GM18870 (cell line): ENCODE results near the gene LAG3.

ENCODE experiments used
- ATAC-seq: cut with Tn5 transposase; IDR thresholded peaks from one replicate; pipeline ENCODE4 v1.9.1; 2021; ENCODE audit warnings: moderate library complexity; ENCODE audit not compliant: unreplicated experiment

The LAG3 gene

DNA sequence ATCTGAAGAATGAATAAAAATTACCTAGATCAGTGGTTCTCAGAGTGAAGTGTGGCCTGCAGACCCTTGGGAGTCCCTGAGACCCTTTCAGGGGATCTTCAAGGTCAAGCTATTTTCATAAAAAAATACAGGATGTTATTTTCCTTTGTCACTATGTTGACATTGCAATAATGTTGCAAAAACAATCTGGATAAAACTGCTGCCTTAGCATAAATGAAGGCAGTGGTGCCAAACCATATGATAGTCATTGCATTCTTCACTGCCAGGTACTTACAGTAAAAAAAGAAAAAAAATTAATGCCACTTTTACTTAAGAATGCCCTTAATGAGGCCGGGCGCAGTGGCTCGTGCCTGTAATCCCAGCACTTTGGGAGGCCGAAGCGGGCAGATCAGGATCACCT is 15.0 kb downstream of the LAG3 start:
- ATAC-seq: no peak

DNA sequence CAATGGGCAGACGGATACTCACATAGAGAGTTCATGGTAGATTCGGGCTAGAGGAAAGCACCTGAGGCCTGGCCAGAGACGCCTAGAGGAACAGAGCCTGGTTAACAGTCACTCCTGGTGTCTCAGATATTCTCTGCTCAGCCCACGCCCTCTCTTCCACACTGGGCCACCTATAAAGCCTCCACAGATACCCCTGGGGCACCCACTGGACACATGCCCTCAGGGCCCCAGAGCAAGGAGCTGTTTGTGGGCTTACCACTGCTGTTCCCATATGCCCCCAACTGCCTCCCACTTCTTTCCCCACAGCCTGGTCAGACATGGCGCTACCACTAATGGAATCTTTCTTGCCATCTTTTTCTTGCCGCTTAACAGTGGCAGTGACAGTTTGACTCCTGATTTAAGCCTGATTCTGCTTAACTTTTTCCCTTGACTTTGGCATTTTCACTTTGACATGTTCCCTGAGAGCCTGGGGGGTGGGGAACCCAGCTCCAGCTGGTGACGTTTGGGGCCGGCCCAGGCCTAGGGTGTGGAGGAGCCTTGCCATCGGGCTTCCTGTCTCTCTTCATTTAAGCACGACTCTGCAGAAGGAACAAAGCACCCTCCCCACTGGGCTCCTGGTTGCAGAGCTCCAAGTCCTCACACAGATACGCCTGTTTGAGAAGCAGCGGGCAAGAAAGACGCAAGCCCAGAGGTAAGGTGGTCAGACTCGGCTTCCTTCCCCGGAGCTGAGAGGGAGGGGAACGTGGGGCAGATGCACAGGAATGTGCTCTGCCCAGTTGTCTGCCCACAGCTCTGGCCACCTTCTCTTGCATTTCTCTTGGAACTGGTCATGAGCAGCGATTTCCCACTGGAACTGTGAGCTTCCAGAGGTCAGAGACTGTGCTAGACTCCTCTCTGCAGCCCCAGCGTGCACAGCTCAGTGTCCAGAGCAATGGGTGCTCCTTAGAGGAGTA is 16.9 kb downstream of the LAG3 start, which contains the start of gene CD4:
CD4 (plus strand) TSS at position 557 of the 953 bp plus-strand sequence. CDS start 10,611 bp downstream, outside the sequence.
- ATAC-seq: no peak

DNA sequence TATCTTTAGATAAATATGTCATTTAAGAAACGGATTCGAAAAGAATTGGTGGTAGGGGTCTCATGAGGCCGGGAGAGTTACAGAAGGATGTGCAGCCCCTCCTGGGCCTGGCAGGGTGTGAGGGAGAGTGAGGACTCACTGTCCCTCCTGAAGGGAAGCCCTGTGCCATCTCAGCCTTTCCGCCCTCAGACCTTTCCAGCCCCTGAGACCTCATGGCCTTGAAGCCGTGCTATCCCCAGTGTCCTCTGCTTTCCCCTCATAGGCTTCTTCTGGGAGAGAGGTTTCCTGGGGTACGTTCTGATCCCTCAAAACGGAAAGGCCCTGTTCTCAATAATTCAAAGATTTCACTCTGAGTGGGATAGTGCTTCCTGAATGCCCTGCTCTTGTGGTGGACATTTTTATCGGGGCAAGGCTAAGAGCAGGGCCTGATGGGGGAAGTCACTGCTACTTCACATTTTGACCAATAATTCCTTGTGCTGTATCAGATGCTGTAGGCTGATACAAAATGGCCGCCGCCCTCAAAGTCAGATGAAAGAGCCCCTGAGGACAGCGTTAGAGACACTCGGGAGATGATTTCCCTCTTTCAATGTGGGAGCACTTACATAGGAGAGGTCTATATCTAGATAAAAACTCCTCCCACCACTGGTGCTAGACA is 18.3 kb downstream of the LAG3 start:
- ATAC-seq: no peak

DNA sequence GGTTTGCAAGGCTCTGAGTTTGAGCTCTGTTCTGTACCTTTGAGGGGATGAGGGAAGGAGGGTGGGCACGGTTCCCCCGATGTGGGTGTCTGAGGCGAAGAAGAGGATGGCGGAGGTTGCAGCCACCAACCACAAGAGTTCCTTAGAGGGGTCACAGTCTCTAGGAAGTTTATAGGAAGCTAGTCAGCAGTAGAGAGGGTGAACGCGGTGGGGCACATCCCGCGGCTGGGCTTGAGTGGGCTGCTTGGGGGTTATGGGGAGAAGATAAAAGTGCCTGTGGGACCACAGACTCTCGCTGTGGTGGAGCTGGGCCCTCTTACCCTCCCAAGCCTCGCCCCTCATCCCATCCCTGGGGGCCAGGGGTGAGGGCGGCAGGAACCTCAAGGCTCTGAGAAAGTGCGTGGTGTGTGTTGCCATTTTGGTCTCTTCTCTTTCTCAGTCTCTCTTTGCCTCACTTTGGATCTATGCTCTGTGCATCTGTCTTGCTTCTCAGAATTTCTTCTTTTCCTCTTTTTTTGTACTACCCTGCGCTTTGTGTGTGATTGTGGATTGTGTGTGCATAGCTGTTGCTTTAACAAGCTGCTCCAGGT is 19.7 kb downstream of the LAG3 start:
- no peak for ATAC-seq

DNA sequence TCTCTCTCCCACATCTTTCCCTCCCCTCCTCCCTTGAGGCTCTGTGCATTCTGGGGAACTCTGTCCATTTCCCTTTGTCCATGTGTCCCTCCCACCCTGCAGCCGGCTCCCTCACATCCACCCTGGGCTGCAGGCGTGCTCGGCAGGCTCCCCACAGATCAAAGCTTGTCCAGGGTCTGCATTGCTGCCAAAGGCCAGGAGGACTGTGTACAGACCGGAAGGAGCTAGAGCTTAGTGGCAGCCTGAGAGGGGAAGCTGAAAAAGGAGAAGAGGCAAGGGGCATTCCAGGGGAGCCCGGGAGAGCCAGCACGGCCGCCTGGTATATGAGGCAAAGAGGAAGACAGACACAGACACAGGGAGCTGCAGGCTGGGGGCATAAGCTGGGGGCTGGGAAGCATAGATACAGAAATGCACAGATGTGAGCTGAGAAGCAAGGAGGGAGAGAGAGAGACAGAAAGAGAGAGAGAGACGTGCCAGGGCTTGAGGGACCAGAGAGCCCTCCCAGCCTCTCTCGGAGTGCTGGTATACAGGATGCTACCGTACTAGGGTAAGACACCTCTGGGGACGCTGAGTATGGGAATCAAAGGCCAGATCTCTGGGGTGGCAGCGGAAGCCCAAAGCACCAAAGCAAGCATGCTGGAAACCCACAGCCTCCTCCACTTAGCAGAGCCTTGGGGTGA is 20.3 kb downstream of the LAG3 start:
- ATAC-seq: no peak

DNA sequence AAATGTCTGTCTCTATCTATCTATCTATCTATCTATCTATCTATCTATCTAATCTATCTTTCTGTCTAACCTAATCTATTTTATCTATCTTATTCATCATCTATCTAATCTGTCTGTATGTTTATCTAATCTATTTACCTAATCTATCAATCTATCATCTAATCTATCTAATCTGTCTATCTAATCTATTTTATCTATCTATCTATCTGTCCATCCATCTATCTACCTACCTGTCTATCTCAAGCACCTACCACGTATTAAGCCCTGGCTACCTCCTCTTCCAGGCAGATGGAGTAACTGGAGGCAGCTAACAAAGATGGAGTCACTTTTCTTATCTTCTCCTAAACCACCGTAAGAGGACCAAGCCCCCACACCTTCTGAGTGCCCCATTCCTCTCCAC is 22.8 kb downstream of the LAG3 start:
- no peak for ATAC-seq

DNA sequence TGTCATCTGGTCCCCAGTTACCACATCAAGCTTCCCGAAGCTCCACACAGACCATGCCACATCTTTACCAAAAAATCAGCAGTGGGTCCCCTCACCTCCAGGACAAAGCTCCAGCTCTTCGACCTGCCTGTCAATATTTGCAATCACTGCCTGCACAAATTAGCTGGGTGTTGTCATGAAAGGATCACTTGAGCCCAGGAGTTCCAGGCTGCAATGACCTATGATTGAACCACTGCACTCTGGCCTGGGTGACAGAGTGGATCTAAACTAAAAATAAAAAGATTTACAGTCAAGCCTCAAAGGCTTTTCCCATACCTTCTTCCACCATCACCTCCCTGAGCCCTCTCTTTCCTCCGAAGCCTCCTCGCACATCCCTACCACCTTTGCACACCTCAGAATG is 24.3 kb downstream of the LAG3 start:
- no peak for ATAC-seq

DNA sequence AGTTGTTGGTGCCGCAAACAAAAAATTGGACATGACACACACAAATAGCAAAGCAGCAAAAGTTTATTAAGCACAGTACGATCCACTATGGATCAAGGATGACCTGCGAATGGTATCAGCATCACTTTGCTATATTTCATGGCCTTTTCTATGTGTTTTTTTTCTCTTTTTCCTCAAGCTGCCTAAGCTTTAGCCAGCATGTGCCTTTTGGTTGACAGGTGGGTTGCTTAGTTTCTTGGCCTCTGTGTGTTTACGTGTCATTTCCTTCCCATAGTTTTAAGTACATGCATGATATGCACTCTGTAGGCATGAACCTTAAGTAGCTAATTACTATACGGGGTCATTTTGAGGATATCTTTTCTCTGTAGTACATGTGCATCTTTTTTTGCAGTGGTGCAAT is 26.8 kb downstream of the LAG3 start:
- ATAC-seq: no peak

DNA sequence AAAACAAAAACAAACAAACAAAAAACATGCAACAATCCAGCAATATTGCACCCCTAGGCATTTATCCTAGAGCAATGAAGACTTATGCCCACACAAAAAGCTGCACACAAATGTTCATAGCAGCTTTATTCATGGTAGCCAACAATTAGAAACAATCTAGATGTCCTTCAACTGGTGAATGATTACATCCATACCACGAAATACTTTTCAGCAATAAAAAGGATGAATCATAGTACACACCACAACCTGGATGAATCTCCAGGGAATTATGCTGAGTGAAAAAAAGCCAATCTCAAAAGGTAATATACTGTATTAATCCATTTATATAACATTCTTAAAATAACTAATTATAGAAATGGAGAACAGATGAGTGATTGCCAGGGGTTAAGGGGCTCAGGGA is 34.9 kb downstream of the LAG3 start:
- no peak for ATAC-seq

DNA sequence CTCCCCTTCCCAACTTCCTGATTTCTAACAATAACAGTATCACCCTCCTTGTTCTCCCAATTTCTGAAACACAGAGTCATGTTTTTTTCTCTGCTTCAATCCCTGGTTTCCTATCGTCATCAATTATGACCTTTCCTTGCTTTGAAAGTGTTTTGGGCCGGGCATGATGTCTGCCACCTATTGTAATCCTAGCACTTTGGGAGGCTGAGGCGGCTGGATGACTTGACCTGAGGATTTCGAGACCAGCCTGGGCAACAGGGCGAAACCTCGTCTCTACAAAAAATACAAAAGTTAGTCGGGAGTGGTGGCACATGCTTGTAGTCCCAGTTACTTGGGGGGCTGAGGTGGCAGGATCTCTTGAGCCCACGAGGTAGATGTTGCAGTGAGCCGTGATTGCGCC is 36.7 kb downstream of the LAG3 start:
- no peak for ATAC-seq

DNA sequence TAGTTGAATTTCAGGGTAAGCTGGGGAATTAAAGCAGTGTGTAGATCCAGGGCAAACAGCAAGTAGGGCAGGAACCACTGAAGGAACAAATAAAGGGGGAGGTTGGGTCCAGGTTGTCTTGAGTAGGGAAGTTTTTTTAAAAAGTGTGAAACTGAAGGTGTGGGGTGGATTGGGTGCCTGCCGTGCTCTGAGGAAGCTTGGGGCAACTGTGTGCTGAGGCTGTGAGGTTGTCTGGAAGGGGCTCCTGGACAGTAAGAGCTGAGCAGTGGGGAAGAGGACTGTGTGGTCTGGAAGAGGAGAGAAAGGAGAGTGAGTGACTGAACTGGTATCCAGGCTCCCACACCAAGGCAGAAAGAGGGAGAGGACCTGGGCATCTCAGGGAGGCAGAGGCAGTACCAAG is 38.4 kb downstream of the LAG3 start:
- no peak for ATAC-seq

DNA sequence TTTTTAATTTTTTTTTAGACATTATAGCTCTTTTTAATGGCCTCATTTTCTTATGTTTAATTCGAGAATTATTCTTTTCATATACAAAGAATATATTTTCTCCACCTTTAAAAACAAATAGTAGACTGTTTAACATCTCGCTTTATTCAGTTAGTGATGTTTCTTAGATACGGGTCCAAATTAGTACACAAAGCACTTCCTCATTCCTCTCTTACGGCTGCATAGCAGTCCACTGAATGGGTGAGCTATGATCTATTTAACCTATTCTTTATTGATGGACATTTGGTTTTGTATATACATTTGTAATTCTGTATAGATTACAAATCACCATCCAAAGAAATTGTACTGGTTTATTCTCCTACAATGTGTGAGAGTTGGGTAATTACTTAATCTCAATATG is 41.0 kb downstream of the LAG3 start:
- no peak for ATAC-seq

DNA sequence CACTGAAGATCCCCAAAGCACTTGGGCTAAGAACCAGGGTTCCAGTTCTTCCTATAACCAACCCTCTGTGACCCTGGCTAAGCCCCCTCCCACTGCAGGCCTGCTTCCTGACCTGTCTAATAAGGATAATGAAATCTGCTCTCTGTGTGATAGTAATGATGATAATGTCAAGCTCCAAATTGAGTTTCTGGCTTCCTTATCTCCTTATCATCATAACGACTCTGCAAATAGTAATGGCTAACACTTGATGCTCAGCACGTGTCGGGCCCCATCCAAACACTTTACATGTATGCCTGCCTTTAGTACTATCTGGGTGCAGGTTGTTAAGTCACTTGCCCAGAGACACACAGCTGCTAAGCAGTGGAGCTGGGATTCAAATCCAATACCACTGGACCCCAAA is 44.3 kb downstream of the LAG3 start:
- no peak for ATAC-seq

DNA sequence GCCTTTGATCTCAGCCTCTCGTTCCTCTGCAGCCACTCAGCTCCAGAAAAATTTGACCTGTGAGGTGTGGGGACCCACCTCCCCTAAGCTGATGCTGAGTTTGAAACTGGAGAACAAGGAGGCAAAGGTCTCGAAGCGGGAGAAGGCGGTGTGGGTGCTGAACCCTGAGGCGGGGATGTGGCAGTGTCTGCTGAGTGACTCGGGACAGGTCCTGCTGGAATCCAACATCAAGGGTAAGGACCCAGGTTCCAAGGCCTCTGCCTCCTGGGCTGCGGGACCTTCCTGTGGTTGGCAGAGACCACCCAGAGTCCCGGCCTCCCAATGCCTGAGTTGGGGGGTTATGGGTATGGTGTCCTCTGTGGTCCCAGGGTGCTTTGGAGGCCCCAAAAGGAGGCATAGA is 44.8 kb downstream of the LAG3 start:
- ATAC-seq: no peak

DNA sequence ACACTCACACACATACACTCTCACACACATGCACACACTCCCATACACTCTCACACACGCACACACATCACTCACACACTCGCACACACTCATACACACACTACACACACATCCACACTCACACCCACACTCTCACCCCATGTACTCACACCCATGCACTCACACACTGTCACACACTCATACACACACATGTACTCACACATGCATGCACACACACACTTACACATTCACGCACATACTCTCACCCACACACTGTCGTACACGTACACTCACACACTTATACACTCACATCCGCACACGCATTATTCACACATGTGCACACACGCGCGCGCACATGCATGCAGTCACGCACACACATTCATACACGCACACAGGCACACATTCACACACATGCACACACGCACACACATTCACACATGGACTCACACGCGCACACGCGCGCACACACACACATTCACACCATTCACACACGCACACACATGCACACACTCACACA is 45.4 kb downstream of the LAG3 start:
- no peak for ATAC-seq

DNA sequence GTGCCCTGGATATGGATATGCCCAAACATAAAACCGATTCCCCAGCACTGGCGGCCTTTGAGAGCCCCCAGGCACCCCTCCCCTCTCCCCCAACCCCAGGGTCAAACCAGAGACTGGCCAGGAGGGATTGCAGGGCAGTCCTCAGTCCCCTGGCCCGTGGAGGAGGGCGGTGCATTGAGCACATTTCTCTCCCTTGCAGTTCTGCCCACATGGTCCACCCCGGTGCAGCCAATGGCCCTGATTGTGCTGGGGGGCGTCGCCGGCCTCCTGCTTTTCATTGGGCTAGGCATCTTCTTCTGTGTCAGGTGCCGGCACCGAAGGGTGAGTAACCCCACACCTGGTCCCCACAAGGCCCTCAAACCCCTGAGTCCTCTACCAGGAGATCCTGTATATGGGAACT is 45.9 kb downstream of the LAG3 start:
- ATAC-seq: no peak

DNA sequence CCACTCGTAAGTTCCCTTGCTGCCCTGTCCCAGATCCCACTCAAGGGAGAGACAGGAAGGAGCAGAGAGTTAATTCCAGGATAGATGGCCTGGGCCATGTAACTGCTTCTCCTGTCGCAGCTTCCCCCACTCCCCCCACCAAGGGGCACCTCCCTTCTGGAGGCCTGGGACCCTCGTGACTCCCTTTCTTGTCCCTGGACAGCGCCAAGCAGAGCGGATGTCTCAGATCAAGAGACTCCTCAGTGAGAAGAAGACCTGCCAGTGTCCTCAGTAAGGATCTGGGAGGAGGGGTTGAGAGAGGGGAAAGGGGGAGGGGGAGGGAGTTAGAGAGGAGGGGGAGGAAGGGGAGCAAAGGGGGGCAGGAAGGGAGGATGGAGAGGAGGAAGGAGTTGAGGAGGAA is 46.3 kb downstream of the LAG3 start:
- ATAC-seq: no peak

DNA sequence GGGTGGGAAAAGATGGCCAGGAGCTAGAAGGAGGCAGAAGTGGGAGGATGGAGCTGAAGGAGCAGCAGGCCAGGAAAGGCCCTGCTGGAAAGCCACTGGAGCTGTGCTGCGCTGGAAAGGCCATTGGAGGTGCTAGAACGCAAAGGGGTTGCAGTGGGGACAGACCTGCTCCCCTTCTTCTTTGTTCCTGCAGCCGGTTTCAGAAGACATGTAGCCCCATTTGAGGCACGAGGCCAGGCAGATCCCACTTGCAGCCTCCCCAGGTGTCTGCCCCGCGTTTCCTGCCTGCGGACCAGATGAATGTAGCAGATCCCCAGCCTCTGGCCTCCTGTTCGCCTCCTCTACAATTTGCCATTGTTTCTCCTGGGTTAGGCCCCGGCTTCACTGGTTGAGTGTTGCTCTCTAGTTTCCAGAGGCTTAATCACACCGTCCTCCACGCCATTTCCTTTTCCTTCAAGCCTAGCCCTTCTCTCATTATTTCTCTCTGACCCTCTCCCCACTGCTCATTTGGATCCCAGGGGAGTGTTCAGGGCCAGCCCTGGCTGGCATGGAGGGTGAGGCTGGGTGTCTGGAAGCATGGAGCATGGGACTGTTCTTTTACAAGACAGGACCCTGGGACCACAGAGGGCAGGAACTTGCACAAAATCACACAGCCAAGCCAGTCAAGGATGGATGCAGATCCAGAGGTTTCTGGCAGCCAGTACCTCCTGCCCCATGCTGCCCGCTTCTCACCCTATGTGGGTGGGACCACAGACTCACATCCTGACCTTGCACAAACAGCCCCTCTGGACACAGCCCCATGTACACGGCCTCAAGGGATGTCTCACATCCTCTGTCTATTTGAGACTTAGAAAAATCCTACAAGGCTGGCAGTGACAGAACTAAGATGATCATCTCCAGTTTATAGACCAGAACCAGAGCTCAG is 47.0 kb downstream of the LAG3 start:
- no peak for ATAC-seq

DNA sequence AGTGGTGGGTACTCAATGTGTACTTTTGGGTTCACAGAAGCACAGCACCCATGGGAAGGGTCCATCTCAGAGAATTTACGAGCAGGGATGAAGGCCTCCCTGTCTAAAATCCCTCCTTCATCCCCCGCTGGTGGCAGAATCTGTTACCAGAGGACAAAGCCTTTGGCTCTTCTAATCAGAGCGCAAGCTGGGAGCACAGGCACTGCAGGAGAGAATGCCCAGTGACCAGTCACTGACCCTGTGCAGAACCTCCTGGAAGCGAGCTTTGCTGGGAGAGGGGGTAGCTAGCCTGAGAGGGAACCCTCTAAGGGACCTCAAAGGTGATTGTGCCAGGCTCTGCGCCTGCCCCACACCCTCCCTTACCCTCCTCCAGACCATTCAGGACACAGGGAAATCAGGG is 47.8 kb downstream of the LAG3 start:
- no peak for ATAC-seq
